Measurements from ENCODE around the gene PITPNC1. TPM values are rescaled to one million over a fixed set of nuclear protein-coding genes. Genes with fewer than 3 reads are reported as not detected.

The PITPNC1 gene
- total RNA-seq, 1 donor from 2014 or later = 15.1 TPM

GRCh38 chr17:67576471-67577115 is 199.5 kb downstream of the PITPNC1 start:
- DNase-seq (ENCODE audit: low read depth in 2 of 2) = no peak

- DNase-seq (ENCODE audit: low read depth in 2 of 2) = no peak
These were observed 200.5 kb downstream of the PITPNC1 start for GRCh38 chr17:67577429-67578141.

GRCh38 chr17:67578142-67578457 is 201.0 kb downstream of the PITPNC1 start:
- peak; percentile 64 to 71 for DNase-seq (ENCODE audit: low read depth in 2 of 2)

GRCh38 chr17:67578679-67579405 is 201.8 kb downstream of the PITPNC1 start:
- peak in 1 of 2 donors; percentile 16 for DNase-seq (ENCODE audit: low read depth in 2 of 2)

GRCh38 chr17:67582673-67583081 is 205.6 kb downstream of the PITPNC1 start:
- peak; percentile 22 to 63 for DNase-seq (ENCODE audit: low read depth in 2 of 2)

GRCh38 chr17:67585077-67585602 is 208.1 kb downstream of the PITPNC1 start:
- no peak for DNase-seq (ENCODE audit: low read depth in 2 of 2)

GRCh38 chr17:67588326-67588725 is 211.2 kb downstream of the PITPNC1 start:
- DNase-seq (ENCODE audit: low read depth in 2 of 2) = no peak

GRCh38 chr17:67594115-67594880 is 217.2 kb downstream of the PITPNC1 start:
- no peak for DNase-seq (ENCODE audit: low read depth in 2 of 2)

GRCh38 chr17:67600408-67600807 is 223.3 kb downstream of the PITPNC1 start:
- no peak for DNase-seq (ENCODE audit: low read depth in 2 of 2)

- DNase-seq (ENCODE audit: low read depth in 2 of 2) = peak; percentile 34 to 46
These were observed 224.8 kb downstream of the PITPNC1 start for GRCh38 chr17:67601897-67602296.

GRCh38 chr17:67602444-67602843 is 225.4 kb downstream of the PITPNC1 start:
- no peak for DNase-seq (ENCODE audit: low read depth in 2 of 2)

GRCh38 chr17:67602974-67603373 is 225.9 kb downstream of the PITPNC1 start:
- peak; percentile 46 to 61 for DNase-seq (ENCODE audit: low read depth in 2 of 2)

- no peak for DNase-seq (ENCODE audit: low read depth in 2 of 2)
These were observed 228.3 kb downstream of the PITPNC1 start for GRCh38 chr17:67605256-67605912.

GRCh38 chr17:67606471-67606870 is 229.4 kb downstream of the PITPNC1 start:
- peak in 1 of 2 donors; percentile 69 for DNase-seq (ENCODE audit: low read depth in 2 of 2)

GRCh38 chr17:67606896-67607604 is 230.0 kb downstream of the PITPNC1 start:
- peak; percentile 44 to 56 for DNase-seq (ENCODE audit: low read depth in 2 of 2)

GRCh38 chr17:67610061-67610460 is 233.0 kb downstream of the PITPNC1 start:
- no peak for DNase-seq (ENCODE audit: low read depth in 2 of 2)

GRCh38 chr17:67613961-67614360 is 236.9 kb downstream of the PITPNC1 start:
- DNase-seq (ENCODE audit: low read depth in 2 of 2) = no peak

GRCh38 chr17:67615011-67615561 is 238.0 kb downstream of the PITPNC1 start:
- DNase-seq (ENCODE audit: low read depth in 2 of 2) = no peak

- no peak for DNase-seq (ENCODE audit: low read depth in 2 of 2)
These were observed 238.7 kb downstream of the PITPNC1 start for GRCh38 chr17:67615736-67616135.

GRCh38 chr17:67617304-67617899 is 240.3 kb downstream of the PITPNC1 start:
- DNase-seq (ENCODE audit: low read depth in 2 of 2) = no peak

Measured in dermis microvascular lymphatic vessel endothelial cell (primary cell).